Activated CD4-positive, alpha-beta T cell treated with anti-CD3 and anti-CD28 coated beads, Interleukin-2, amount 10 ng/mL, durations not matched to agents 24 days and 14 days (primary cell): Measurements from ENCODE around the gene ADAM8. TPM values are rescaled to one million over a fixed set of nuclear protein-coding genes. Genes with fewer than 3 reads are reported as not detected.

Source experiments
- DNase-seq: peaks from one replicate; pipeline ENCODE4 v3.0.0; 2022
- H3K27ac Mint-ChIP-seq: one replicate; pipeline ENCODE4 v1.8.0; 2022; ENCODE audit warnings: mild to moderate bottlenecking, mixed read lengths
- H3K27me3 Mint-ChIP-seq: one replicate; pipeline ENCODE4 v1.8.0; 2022; ENCODE audit warnings: mixed read lengths
- H3K36me3 Mint-ChIP-seq: one replicate; pipeline ENCODE4 v1.8.0; 2022; ENCODE audit warnings: low read depth, mild to moderate bottlenecking, mixed read lengths
- H3K4me1 Mint-ChIP-seq: one replicate; pipeline ENCODE4 v1.8.0; 2021; ENCODE audit warnings: mixed read lengths
- H3K4me3 Mint-ChIP-seq: one replicate; pipeline ENCODE4 v1.8.0; 2022; ENCODE audit warnings: mild to moderate bottlenecking, moderate library complexity, mixed read lengths
- H3K9me3 Mint-ChIP-seq: one replicate; pipeline ENCODE4 v1.8.0; 2021; ENCODE audit warnings: mixed read lengths
- intact Hi-C: fragments of 100-400 bp; cut with micrococcal nuclease; formaldehyde crosslinking; loops from one replicate; pipeline ENCODE4 v1.15.1; 2023
- total RNA-seq: library from RNA; stranded (reverse); gene quantifications from 2 replicates; pipeline ENCODE4 v1.2.3, GENCODE V29; 2022

The ADAM8 gene
- total RNA-seq, 1 donor from 2014 or later: 143 TPM

GRCh38 chr10:133212853-133213494 is 63.7 kb downstream of the ADAM8 start:
- Mint-ChIP-seq H3K4me3 (no peak overlapping the region), H3K36me3 (no peaks in the 10 kb centered on the region), H3K27ac (no peak overlapping the region), H3K4me1 (peaks cover 3% of the 10 kb centered on the region), H3K27me3 (no peaks in the 10 kb centered on the region), H3K9me3 (no peaks in the 10 kb centered on the region)
- intact Hi-C loops: no loop called here
- DNase-seq: no peak

Other genes starting within 250 kb of the ADAM8 start
- gene ADGRA1, start 188.9 kb downstream of the ADAM8 start, total RNA-seq: not detected in 2 replicates
- 0.19 and 0.21 TPM in 2 replicates for gene KNDC1, start 116.6 kb downstream of the ADAM8 start, total RNA-seq
- gene UTF1, start 46.7 kb downstream of the ADAM8 start, total RNA-seq: 0.17 and 0.19 TPM in 2 replicates
- not detected in 2 replicates for gene VENTX, start 39.0 kb downstream of the ADAM8 start, total RNA-seq
- gene TUBGCP2, start 32.0 kb upstream of the ADAM8 start, total RNA-seq: 65.3 and 70.6 TPM in 2 replicates
- gene ZNF511, start 32.0 kb upstream of the ADAM8 start, total RNA-seq: 83.8 and 87.2 TPM in 2 replicates
- gene CALY, start 60.0 kb upstream of the ADAM8 start, total RNA-seq: not detected in 2 replicates
- not detected in 2 replicates for gene PRAP1, start 70.5 kb upstream of the ADAM8 start, total RNA-seq
- 43.6 and 46.6 TPM in 2 replicates for gene FUOM, start 81.2 kb upstream of the ADAM8 start, total RNA-seq
- 64.3 and 66.3 TPM in 2 replicates for gene ECHS1, start 96.5 kb upstream of the ADAM8 start, total RNA-seq
- gene PAOX, start 102.4 kb upstream of the ADAM8 start, total RNA-seq: 9.3 and 9.4 TPM in 2 replicates
- 66.8 and 68.1 TPM in 2 replicates for gene MTG1, start 117.3 kb upstream of the ADAM8 start, total RNA-seq
- gene SPRN, start 147.8 kb upstream of the ADAM8 start, total RNA-seq: not detected in 2 replicates
- 0.76 and 0.77 TPM in 2 replicates for gene SCART1, start 177.1 kb upstream of the ADAM8 start, total RNA-seq